Osteocyte (in vitro differentiated cells): ENCODE data around the gene JAK2. TPM values are rescaled to one million over a fixed set of nuclear protein-coding genes. Genes with fewer than 3 reads are reported as not detected.

ENCODE experiments used
- DNase-seq: peaks from one replicate; pipeline ENCODE4 v3.0.0; 2021; ENCODE audit warnings: mixed read lengths; ENCODE audit not compliant: unreplicated experiment; ENCODE audit errors: extremely low spot score
- H3K27ac Mint-ChIP-seq: one replicate; pipeline ENCODE4 v1.8.0; 2021; ENCODE audit warnings: mild to moderate bottlenecking, mixed read lengths; ENCODE audit not compliant: unreplicated experiment
- H3K27me3 Mint-ChIP-seq: one replicate; pipeline ENCODE4 v1.8.0; 2021; ENCODE audit warnings: mixed read lengths; ENCODE audit not compliant: unreplicated experiment
- H3K36me3 Mint-ChIP-seq: one replicate; pipeline ENCODE4 v1.8.0; 2021; ENCODE audit warnings: mixed read lengths; ENCODE audit not compliant: unreplicated experiment
- H3K4me1 Mint-ChIP-seq: one replicate; pipeline ENCODE4 v1.8.0; 2021; ENCODE audit warnings: mixed read lengths; ENCODE audit not compliant: unreplicated experiment
- H3K4me3 Mint-ChIP-seq: one replicate; pipeline ENCODE4 v1.8.0; 2021; ENCODE audit warnings: mild to moderate bottlenecking, moderate library complexity, mixed read lengths; ENCODE audit not compliant: unreplicated experiment
- H3K9me3 Mint-ChIP-seq: one replicate; pipeline ENCODE4 v1.8.0; 2021; ENCODE audit warnings: mixed read lengths; ENCODE audit not compliant: unreplicated experiment
- CTCF ChIP-seq: fragments of 200-600 bp; sonication (generic); IDR thresholded peaks from 2 replicates; pipeline ENCODE4 v1.5.0; 2021; ENCODE audit warnings: antibody characterized with exemption, mild to moderate bottlenecking, moderate library complexity
- total RNA-seq: library from RNA; stranded (reverse); gene quantifications from 2 replicates; pipeline ENCODE4 v1.2.1, GENCODE V29; 2021

Gene JAK2
- total RNA-seq, 1 donor from 2014 or later, result 24.6 TPM

- Mint-ChIP-seq H3K36me3 (peaks cover 2% of the 10 kb centered on the region), H3K9me3 (no peaks in the 10 kb centered on the region), H3K4me1 (peaks cover 32% of the 10 kb centered on the region), H3K27ac (peak overlapping the region; percentile 87), H3K4me3 (peak overlapping the region; percentile 88), H3K27me3 (no peaks in the 10 kb centered on the region)
- TF ChIP-seq CTCF, result no peak
- DNase-seq, result no peak
Measured at GRCh38 chr9:4985386-4986266, 554 bp downstream of the JAK2 start.

GRCh38 chr9:4986296-4986695 is 1.2 kb downstream of the JAK2 start:
- no peak for TF ChIP-seq CTCF
- Mint-ChIP-seq H3K4me3 (peak overlapping the region; percentile 88), H3K27me3 (no peaks in the 10 kb centered on the region), H3K4me1 (peaks cover 32% of the 10 kb centered on the region), H3K27ac (peak overlapping the region; percentile 87), H3K36me3 (peaks cover 6% of the 10 kb centered on the region), H3K9me3 (no peaks in the 10 kb centered on the region)
- DNase-seq, result no peak

GRCh38 chr9:4986783-4987182 is 1.7 kb downstream of the JAK2 start:
- TF ChIP-seq CTCF, result no peak
- peaks cover under 1% of the 10 kb centered on the region for H3K9me3 Mint-ChIP-seq
- H3K27ac Mint-ChIP-seq, result peak overlapping the region; percentile 87
- peaks cover 9% of the 10 kb centered on the region for H3K36me3 Mint-ChIP-seq
- peak overlapping the region; percentile 88 for H3K4me3 Mint-ChIP-seq
- no peaks in the 10 kb centered on the region for H3K27me3 Mint-ChIP-seq
- H3K4me1 Mint-ChIP-seq, result peaks cover 33% of the 10 kb centered on the region
- no peak for DNase-seq

DNA sequence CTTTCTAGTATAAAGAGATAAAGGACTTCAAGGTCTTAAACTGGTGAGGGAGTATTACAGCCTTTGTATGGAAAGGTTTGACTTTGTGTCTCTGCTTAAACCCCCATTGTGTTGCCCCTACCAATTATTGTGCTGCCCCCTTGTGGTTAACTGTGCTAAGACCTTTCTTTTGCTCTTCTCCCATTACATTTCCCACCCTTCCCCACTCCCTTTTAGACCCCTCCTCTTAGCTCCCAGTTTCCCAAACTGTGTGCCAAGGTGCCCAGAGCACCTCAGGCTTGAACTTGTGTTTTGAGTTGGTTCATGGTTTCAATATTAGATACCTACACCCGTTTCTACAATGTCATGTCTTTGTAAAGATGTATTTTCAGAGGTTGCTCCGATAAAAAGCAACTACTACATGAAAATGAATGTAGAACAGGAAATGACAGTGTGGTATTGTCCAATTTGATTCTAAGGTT is 2.9 kb downstream of the JAK2 start:
- Mint-ChIP-seq H3K36me3 (peaks cover 21% of the 10 kb centered on the region), H3K27me3 (no peaks in the 10 kb centered on the region), H3K4me3 (no peak overlapping the region), H3K9me3 (peaks cover 11% of the 10 kb centered on the region), H3K4me1 (peaks cover 28% of the 10 kb centered on the region), H3K27ac (no peak overlapping the region)
- DNase-seq, result no peak
- TF ChIP-seq CTCF, result peak; percentile 79

DNA sequence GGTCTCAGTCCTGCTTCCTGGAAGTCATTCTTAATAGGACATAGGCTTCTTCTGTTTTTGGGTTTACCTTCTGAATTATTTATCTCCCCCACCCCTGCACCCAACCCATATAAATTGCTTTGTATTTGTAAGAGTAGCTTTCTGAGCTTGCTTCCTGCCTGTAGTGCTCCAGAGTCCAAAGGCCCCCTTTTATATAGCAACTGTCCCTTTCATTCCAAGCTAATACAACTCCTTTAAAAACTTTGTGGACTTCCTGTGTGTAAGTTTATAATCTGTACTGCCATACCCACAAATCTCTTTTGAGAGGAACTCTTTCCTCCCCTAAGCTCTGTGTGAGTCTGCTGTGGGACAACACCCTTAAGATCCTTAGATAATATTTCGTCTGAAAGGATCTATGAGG is 7.8 kb downstream of the JAK2 start:
- Mint-ChIP-seq H3K4me3 (no peak overlapping the region), H3K27ac (no peak overlapping the region), H3K4me1 (peaks cover 31% of the 10 kb centered on the region), H3K36me3 (peaks cover 40% of the 10 kb centered on the region), H3K27me3 (no peaks in the 10 kb centered on the region), H3K9me3 (peaks cover 16% of the 10 kb centered on the region)
- no peak for TF ChIP-seq CTCF
- no peak for DNase-seq
